ENCODE data around the gene ACAP2. TPM values are rescaled to one million over a fixed set of nuclear protein-coding genes. Genes with fewer than 3 reads are reported as not detected.
"Not testable (repeated sequence)": the region's sequence is repeated elsewhere in the genome, so short reads cannot be mapped to it uniquely, and the experiment has no call there.

The ACAP2 gene

GRCh38 chr3:195236801-195237570 lies 205.8 kb downstream of the ACAP2 start:
- no peaks in the 10 kb centered on the region for H3K9me3 ChIP-seq (replicated peaks; ENCODE audit: low read length)
- no peaks in the 10 kb centered on the region for H3K27me3 ChIP-seq (ENCODE audit: control insufficient read depth, insufficient read depth, low read length)
- no peak overlapping the region for H3K9ac ChIP-seq (ENCODE audit: low read depth, low read length)
- H3K4me3 ChIP-seq (ENCODE audit: low read length) = no peak overlapping the region
- no peak overlapping the region for H3K4me2 ChIP-seq (ENCODE audit: low read length)
- H3K4me1 ChIP-seq (ENCODE audit: control insufficient read depth, insufficient read depth, low read length) = no peaks in the 10 kb centered on the region
- H3K36me3 ChIP-seq (ENCODE audit: insufficient read depth, low read length) = no peaks in the 10 kb centered on the region

- no peaks in the 10 kb centered on the region for H3K36me3 ChIP-seq (ENCODE audit: insufficient read depth, low read length)
- no peak overlapping the region for H3K4me2 ChIP-seq (ENCODE audit: low read length)
- H3K4me1 ChIP-seq (ENCODE audit: control insufficient read depth, insufficient read depth, low read length) = no peaks in the 10 kb centered on the region
- H3K4me3 ChIP-seq (ENCODE audit: low read length) = no peak overlapping the region
- H3K9me3 ChIP-seq (replicated peaks; ENCODE audit: low read length) = no peaks in the 10 kb centered on the region
- H3K27me3 ChIP-seq (ENCODE audit: control insufficient read depth, insufficient read depth, low read length) = no peaks in the 10 kb centered on the region
- H3K9ac ChIP-seq (ENCODE audit: low read depth, low read length) = no peak overlapping the region
Observed at GRCh38 chr3:195236076-195236798, 206.6 kb downstream of the ACAP2 start.

GRCh38 chr3:195230244-195230643 lies 212.6 kb downstream of the ACAP2 start:
- no peak overlapping the region for H3K4me3 ChIP-seq (ENCODE audit: low read length)
- H3K4me2 ChIP-seq (ENCODE audit: low read length) = no peak overlapping the region
- no peaks in the 10 kb centered on the region for H3K4me1 ChIP-seq (ENCODE audit: control insufficient read depth, insufficient read depth, low read length)
- H3K9me3 ChIP-seq (replicated peaks; ENCODE audit: low read length) = no peaks in the 10 kb centered on the region
- no peaks in the 10 kb centered on the region for H3K27me3 ChIP-seq (ENCODE audit: control insufficient read depth, insufficient read depth, low read length)
- H3K9ac ChIP-seq (ENCODE audit: low read depth, low read length) = no peak overlapping the region
- H3K36me3 ChIP-seq (ENCODE audit: insufficient read depth, low read length) = no peaks in the 10 kb centered on the region

GRCh38 chr3:195228886-195229285 lies 213.9 kb downstream of the ACAP2 start:
- not testable (repeated sequence) for H3K4me1 ChIP-seq (ENCODE audit: control insufficient read depth, insufficient read depth, low read length); H3K9me3 ChIP-seq (replicated peaks; ENCODE audit: low read length); H3K4me2 ChIP-seq (ENCODE audit: low read length); H3K4me3 ChIP-seq (ENCODE audit: low read length); H3K27me3 ChIP-seq (ENCODE audit: control insufficient read depth, insufficient read depth, low read length); H3K36me3 ChIP-seq (ENCODE audit: insufficient read depth, low read length); H3K9ac ChIP-seq (ENCODE audit: low read depth, low read length)

- Histone ChIP-seq H3K9ac (ENCODE audit: low read depth, low read length) (no peak overlapping the region), H3K4me3 (ENCODE audit: low read length) (no peak overlapping the region), H3K27me3 (ENCODE audit: control insufficient read depth, insufficient read depth, low read length) (no peaks in the 10 kb centered on the region), H3K4me2 (ENCODE audit: low read length) (no peak overlapping the region), H3K4me1 (ENCODE audit: control insufficient read depth, insufficient read depth, low read length) (peaks cover 19% of the 10 kb centered on the region), H3K36me3 (ENCODE audit: insufficient read depth, low read length) (no peaks in the 10 kb centered on the region), H3K9me3 (replicated peaks; ENCODE audit: low read length) (no peaks in the 10 kb centered on the region)
Observed at GRCh38 chr3:195227871-195228270, 214.9 kb downstream of the ACAP2 start.

- Histone ChIP-seq H3K9me3 (replicated peaks; ENCODE audit: low read length) (no peaks in the 10 kb centered on the region), H3K4me1 (ENCODE audit: control insufficient read depth, insufficient read depth, low read length) (peaks cover 22% of the 10 kb centered on the region), H3K36me3 (ENCODE audit: insufficient read depth, low read length) (no peaks in the 10 kb centered on the region), H3K4me2 (ENCODE audit: low read length) (no peak overlapping the region), H3K4me3 (ENCODE audit: low read length) (no peak overlapping the region), H3K9ac (ENCODE audit: low read depth, low read length) (no peak overlapping the region), H3K27me3 (ENCODE audit: control insufficient read depth, insufficient read depth, low read length) (no peaks in the 10 kb centered on the region)
Observed at GRCh38 chr3:195226900-195227447, 215.8 kb downstream of the ACAP2 start.

GRCh38 chr3:195226445-195226844 lies 216.4 kb downstream of the ACAP2 start:
- no peaks in the 10 kb centered on the region for H3K27me3 ChIP-seq (ENCODE audit: control insufficient read depth, insufficient read depth, low read length)
- no peaks in the 10 kb centered on the region for H3K36me3 ChIP-seq (ENCODE audit: insufficient read depth, low read length)
- H3K9ac ChIP-seq (ENCODE audit: low read depth, low read length) = no peak overlapping the region
- peaks cover 22% of the 10 kb centered on the region for H3K4me1 ChIP-seq (ENCODE audit: control insufficient read depth, insufficient read depth, low read length)
- H3K9me3 ChIP-seq (replicated peaks; ENCODE audit: low read length) = no peaks in the 10 kb centered on the region
- H3K4me2 ChIP-seq (ENCODE audit: low read length) = no peak overlapping the region
- no peak overlapping the region for H3K4me3 ChIP-seq (ENCODE audit: low read length)

GRCh38 chr3:195224980-195225580 lies 217.7 kb downstream of the ACAP2 start:
- H3K27me3 ChIP-seq (ENCODE audit: control insufficient read depth, insufficient read depth, low read length) = no peaks in the 10 kb centered on the region
- H3K9me3 ChIP-seq (replicated peaks; ENCODE audit: low read length) = no peaks in the 10 kb centered on the region
- no peaks in the 10 kb centered on the region for H3K36me3 ChIP-seq (ENCODE audit: insufficient read depth, low read length)
- H3K4me2 ChIP-seq (ENCODE audit: low read length) = no peak overlapping the region
- H3K4me1 ChIP-seq (ENCODE audit: control insufficient read depth, insufficient read depth, low read length) = peaks cover 22% of the 10 kb centered on the region
- H3K4me3 ChIP-seq (ENCODE audit: low read length) = no peak overlapping the region
- no peak overlapping the region for H3K9ac ChIP-seq (ENCODE audit: low read depth, low read length)

Small RNA genes within 50 kb of the gene (small RNA-seq; reads per million reads assigned to genes)
- not detected for gene RF00019

Data from skeletal muscle satellite cell (primary cell).